ENCODE data around the gene REPS2.
"Not testable (repeated sequence)": the region's sequence is repeated elsewhere in the genome, so short reads cannot be mapped to it uniquely, and the experiment has no call there.

REPS2 gene

GRCh38 chrX:16957751-16958150 is 11.3 kb downstream of the REPS2 start:
- DNase-seq (ENCODE audit: low read depth), result no peak
- no peak overlapping the region for H3K4me3 ChIP-seq (ENCODE audit: low read depth, low read length)
- in situ Hi-C loops (cut with HindIII; ENCODE audit: low sequenced_read_pairs), result no loop called here
- no peak for TF ChIP-seq CTCF (IDR thresholded peaks at IDR 0.05; ENCODE audit: low read depth, low read length, missing control alignments)

GRCh38 chrX:16958356-16958755 is 11.9 kb downstream of the REPS2 start:
- no peak overlapping the region for H3K4me3 ChIP-seq (ENCODE audit: low read depth, low read length)
- no peak for DNase-seq (ENCODE audit: low read depth)
- in situ Hi-C loops (cut with HindIII; ENCODE audit: low sequenced_read_pairs), result no loop called here
- no peak for TF ChIP-seq CTCF (IDR thresholded peaks at IDR 0.05; ENCODE audit: low read depth, low read length, missing control alignments)

- H3K4me3 ChIP-seq (ENCODE audit: low read depth, low read length); DNase-seq (ENCODE audit: low read depth); in situ Hi-C loops (cut with HindIII; ENCODE audit: low sequenced_read_pairs): not testable (repeated sequence)
Observed at GRCh38 chrX:16962661-16963060, 16.2 kb downstream of the REPS2 start.

GRCh38 chrX:16963216-16963615 is 16.8 kb downstream of the REPS2 start:
- in situ Hi-C loops (cut with HindIII; ENCODE audit: low sequenced_read_pairs), result no loop called here
- TF ChIP-seq CTCF (IDR thresholded peaks at IDR 0.05; ENCODE audit: low read depth, low read length, missing control alignments), result no peak
- no peak for DNase-seq (ENCODE audit: low read depth)
- H3K4me3 ChIP-seq (ENCODE audit: low read depth, low read length), result no peak overlapping the region

GRCh38 chrX:16964976-16965375 is 18.5 kb downstream of the REPS2 start:
- DNase-seq (ENCODE audit: low read depth); H3K4me3 ChIP-seq (ENCODE audit: low read depth, low read length); in situ Hi-C loops (cut with HindIII; ENCODE audit: low sequenced_read_pairs): not testable (repeated sequence)

- TF ChIP-seq CTCF (IDR thresholded peaks at IDR 0.05; ENCODE audit: low read depth, low read length, missing control alignments), result no peak
- H3K4me3 ChIP-seq (ENCODE audit: low read depth, low read length), result no peak overlapping the region
- in situ Hi-C loops (cut with HindIII; ENCODE audit: low sequenced_read_pairs), result no loop called here
- DNase-seq (ENCODE audit: low read depth), result no peak
Observed at GRCh38 chrX:16966752-16967448, 20.4 kb downstream of the REPS2 start.

- DNase-seq (ENCODE audit: low read depth); in situ Hi-C loops (cut with HindIII; ENCODE audit: low sequenced_read_pairs); H3K4me3 ChIP-seq (ENCODE audit: low read depth, low read length): not testable (repeated sequence)
Observed at GRCh38 chrX:16968753-16969152, 22.3 kb downstream of the REPS2 start.

- H3K4me3 ChIP-seq (ENCODE audit: low read depth, low read length), result no peak overlapping the region
- TF ChIP-seq CTCF (IDR thresholded peaks at IDR 0.05; ENCODE audit: low read depth, low read length, missing control alignments), result no peak
- in situ Hi-C loops (cut with HindIII; ENCODE audit: low sequenced_read_pairs), result no loop called here
- DNase-seq (ENCODE audit: low read depth), result peak; percentile 9
Observed at GRCh38 chrX:16970977-16971376, 24.5 kb downstream of the REPS2 start.

Measured in astrocyte of the cerebellum (primary cell).